HepG2 (cell line): ENCODE results near the gene DAAM1. TPM values are rescaled to one million over a fixed set of nuclear protein-coding genes. Genes with fewer than 3 reads are reported as not detected.
A peak's percentile ranks its signal among the peaks of the same experiment; 100 is the strongest.

Source experiments
- FOXP1 ChIP-seq, 2 experiments: fragments of 450-650 bp in 1 of 2; IDR thresholded peaks; 2 replicates each; pipeline ENCODE4 v1.6.1; 2017 to 2018; ENCODE audit warnings: antibody characterized with exemption in 1 of 2
- KDM6A ChIP-seq: IDR thresholded peaks from 2 replicates; pipeline ENCODE4 v1.6.1; 2016; ENCODE audit warnings: low read depth
- SETDB1 ChIP-seq: sonication (generic); formaldehyde crosslinking; IDR thresholded peaks from 2 replicates; pipeline ENCODE4 v1.5.1; 2020; ENCODE audit warnings: missing genetic modification reagents, mild to moderate bottlenecking, borderline replicate concordance
- SMC3 ChIP-seq: IDR thresholded peaks from 2 replicates; pipeline ENCODE4 v1.6.1; 2011; ENCODE audit warnings: low read length, improper control_type of control experiment
- TOPORS ChIP-seq: sonication (generic); formaldehyde crosslinking; IDR thresholded peaks from 2 replicates; pipeline ENCODE4 v1.8.0; 2023; ENCODE audit warnings: mild to moderate bottlenecking, missing genetic modification reagents
- ZMYM2 ChIP-seq: sonication (generic); formaldehyde crosslinking; IDR thresholded peaks from 2 replicates; pipeline ENCODE4 v1.8.0; 2022; ENCODE audit warnings: mild to moderate bottlenecking, missing genetic modification reagents
- ZNF12 ChIP-seq: sonication (generic); formaldehyde crosslinking; IDR thresholded peaks from 2 replicates; pipeline ENCODE4 v1.5.0; 2020; ENCODE audit warnings: missing genetic modification reagents
- ZNF232 ChIP-seq: sonication (generic); formaldehyde crosslinking; IDR thresholded peaks from 2 replicates; pipeline ENCODE4 v1.4.0; 2020; ENCODE audit warnings: missing genetic modification reagents, borderline replicate concordance
- polyA plus RNA-seq, 8 experiments: library from polyadenylated mRNA; depleted of rRNA in 3 of 8; stranded (reverse) in 7 of 8; unstranded in 1 of 8; fragments of >200 nt; fragmentation: Illumina TruSeq in 4 of 8; extraction: Trizol in 4 of 8; gene quantifications; 2 replicates each; pipeline versions ENCODE4 v1.2.1 to v1.2.3, GENCODE V29; 2011 to 2016; ENCODE audit warnings: low read depth in 4 of 8, missing spikeins in 1 of 8, mixed read lengths in 1 of 8; ENCODE audit not compliant: insufficient read depth in 1 of 8
- total RNA-seq, 5 experiments: library from RNA; depleted of rRNA; stranded (reverse); fragments of >200 nt; fragmentation: Illumina TruSeq; extraction: Trizol; gene quantifications; 2 replicates each; pipeline ENCODE4 v1.2.3, GENCODE V29; 2016; ENCODE audit warnings: low read depth in 1 of 5
- TF ChIP-seq, protein P1 (sequence below): sonication (generic); formaldehyde crosslinking; IDR thresholded peaks from 2 replicates; pipeline ENCODE4 v1.8.1; 2022; ENCODE audit warnings: mild to moderate bottlenecking, missing genetic modification reagents
- TF ChIP-seq, protein P2 (sequence below): sonication (generic); formaldehyde crosslinking; conservative IDR thresholded peaks from 2 replicates; pipeline ENCODE4 v1.4.0; 2020; ENCODE audit warnings: mild to moderate bottlenecking, missing genetic modification reagents, moderate library complexity
- TF ChIP-seq, protein P3 (sequence below): sonication (generic); formaldehyde crosslinking; IDR thresholded peaks from 2 replicates; pipeline ENCODE4 v1.4.0; 2020; ENCODE audit warnings: mild to moderate bottlenecking, missing genetic modification reagents, borderline replicate concordance

The DAAM1 gene
- total and polyA plus RNA-seq, 2 of the 13 experiments (the other 11 are each of a cell fraction or from before 2014, with no cell fraction given) = 10.9 to 24.5 TPM

DNA sequence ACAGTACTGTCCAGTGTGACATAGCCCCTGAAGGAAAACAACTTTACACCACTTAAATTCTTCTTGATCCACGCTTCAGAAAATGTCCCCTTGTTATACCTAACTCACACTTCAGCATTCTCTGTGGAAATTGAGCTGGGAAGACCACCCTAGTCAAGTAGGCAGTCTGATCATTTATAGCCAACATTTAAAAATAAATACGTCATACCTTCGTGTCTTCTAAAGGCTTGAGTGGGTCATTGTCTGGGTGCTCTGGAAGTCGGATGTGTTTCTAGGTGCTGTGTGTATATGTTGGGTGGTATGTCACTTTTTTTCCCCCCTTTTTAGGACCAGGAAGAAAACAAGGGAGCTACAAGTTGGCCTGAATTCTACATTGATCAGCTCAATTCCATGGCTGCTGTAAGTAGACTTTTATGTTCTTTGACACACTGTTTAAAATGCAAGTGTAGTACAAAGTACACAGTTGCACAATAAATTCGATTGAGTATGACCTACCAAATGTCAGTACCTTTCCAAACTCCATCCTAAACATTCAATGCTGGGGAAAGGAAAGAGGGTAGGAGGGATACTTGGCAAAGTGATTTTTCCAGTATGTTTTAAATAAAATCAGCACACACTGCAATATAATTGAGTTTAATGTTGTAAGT lies 126.6 kb downstream of the DAAM1 start (continued):
- TF ChIP-seq, protein P1, sequence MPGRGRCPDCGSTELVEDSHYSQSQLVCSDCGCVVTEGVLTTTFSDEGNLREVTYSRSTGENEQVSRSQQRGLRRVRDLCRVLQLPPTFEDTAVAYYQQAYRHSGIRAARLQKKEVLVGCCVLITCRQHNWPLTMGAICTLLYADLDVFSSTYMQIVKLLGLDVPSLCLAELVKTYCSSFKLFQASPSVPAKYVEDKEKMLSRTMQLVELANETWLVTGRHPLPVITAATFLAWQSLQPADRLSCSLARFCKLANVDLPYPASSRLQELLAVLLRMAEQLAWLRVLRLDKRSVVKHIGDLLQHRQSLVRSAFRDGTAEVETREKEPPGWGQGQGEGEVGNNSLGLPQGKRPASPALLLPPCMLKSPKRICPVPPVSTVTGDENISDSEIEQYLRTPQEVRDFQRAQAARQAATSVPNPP (CRISPR knock-in tag) = no peak
- TF ChIP-seq, protein P2, sequence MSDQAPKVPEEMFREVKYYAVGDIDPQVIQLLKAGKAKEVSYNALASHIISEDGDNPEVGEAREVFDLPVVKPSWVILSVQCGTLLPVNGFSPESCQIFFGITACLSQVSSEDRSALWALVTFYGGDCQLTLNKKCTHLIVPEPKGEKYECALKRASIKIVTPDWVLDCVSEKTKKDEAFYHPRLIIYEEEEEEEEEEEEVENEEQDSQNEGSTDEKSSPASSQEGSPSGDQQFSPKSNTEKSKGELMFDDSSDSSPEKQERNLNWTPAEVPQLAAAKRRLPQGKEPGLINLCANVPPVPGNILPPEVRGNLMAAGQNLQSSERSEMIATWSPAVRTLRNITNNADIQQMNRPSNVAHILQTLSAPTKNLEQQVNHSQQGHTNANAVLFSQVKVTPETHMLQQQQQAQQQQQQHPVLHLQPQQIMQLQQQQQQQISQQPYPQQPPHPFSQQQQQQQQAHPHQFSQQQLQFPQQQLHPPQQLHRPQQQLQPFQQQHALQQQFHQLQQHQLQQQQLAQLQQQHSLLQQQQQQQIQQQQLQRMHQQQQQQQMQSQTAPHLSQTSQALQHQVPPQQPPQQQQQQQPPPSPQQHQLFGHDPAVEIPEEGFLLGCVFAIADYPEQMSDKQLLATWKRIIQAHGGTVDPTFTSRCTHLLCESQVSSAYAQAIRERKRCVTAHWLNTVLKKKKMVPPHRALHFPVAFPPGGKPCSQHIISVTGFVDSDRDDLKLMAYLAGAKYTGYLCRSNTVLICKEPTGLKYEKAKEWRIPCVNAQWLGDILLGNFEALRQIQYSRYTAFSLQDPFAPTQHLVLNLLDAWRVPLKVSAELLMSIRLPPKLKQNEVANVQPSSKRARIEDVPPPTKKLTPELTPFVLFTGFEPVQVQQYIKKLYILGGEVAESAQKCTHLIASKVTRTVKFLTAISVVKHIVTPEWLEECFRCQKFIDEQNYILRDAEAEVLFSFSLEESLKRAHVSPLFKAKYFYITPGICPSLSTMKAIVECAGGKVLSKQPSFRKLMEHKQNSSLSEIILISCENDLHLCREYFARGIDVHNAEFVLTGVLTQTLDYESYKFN (CRISPR knock-in tag) = peak; percentile 93
- 0 out of 2 replicates have a peak, but pooled peaks have one; percentile 39 for TF ChIP-seq ZNF232 (CRISPR knock-in tag)
- peak; percentile 37; the same call in 1 of the 2 replicates for TF ChIP-seq SMC3
- no peak for TF ChIP-seq SETDB1
- TF ChIP-seq, protein P3, sequence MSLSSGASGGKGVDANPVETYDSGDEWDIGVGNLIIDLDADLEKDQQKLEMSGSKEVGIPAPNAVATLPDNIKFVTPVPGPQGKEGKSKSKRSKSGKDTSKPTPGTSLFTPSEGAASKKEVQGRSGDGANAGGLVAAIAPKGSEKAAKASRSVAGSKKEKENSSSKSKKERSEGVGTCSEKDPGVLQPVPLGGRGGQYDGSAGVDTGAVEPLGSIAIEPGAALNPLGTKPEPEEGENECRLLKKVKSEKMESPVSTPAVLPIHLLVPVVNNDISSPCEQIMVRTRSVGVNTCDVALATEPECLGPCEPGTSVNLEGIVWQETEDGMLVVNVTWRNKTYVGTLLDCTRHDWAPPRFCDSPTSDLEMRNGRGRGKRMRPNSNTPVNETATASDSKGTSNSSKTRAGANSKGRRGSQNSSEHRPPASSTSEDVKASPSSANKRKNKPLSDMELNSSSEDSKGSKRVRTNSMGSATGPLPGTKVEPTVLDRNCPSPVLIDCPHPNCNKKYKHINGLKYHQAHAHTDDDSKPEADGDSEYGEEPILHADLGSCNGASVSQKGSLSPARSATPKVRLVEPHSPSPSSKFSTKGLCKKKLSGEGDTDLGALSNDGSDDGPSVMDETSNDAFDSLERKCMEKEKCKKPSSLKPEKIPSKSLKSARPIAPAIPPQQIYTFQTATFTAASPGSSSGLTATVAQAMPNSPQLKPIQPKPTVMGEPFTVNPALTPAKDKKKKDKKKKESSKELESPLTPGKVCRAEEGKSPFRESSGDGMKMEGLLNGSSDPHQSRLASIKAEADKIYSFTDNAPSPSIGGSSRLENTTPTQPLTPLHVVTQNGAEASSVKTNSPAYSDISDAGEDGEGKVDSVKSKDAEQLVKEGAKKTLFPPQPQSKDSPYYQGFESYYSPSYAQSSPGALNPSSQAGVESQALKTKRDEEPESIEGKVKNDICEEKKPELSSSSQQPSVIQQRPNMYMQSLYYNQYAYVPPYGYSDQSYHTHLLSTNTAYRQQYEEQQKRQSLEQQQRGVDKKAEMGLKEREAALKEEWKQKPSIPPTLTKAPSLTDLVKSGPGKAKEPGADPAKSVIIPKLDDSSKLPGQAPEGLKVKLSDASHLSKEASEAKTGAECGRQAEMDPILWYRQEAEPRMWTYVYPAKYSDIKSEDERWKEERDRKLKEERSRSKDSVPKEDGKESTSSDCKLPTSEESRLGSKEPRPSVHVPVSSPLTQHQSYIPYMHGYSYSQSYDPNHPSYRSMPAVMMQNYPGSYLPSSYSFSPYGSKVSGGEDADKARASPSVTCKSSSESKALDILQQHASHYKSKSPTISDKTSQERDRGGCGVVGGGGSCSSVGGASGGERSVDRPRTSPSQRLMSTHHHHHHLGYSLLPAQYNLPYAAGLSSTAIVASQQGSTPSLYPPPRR (CRISPR knock-in tag) = peak; percentile 61; the same call in 1 of the 2 replicates
- no peak for TF ChIP-seq FOXP1 (IDR thresholded peaks at IDR 0.05)
- TF ChIP-seq FOXP1 (CRISPR knock-in tag; IDR thresholded peaks at IDR 0.05) = peak; percentile 54; the same call in 1 of the 2 replicates
- peak; percentile 46; the same call in 1 of the 2 replicates for TF ChIP-seq KDM6A (CRISPR knock-in tag)
- 0 out of 2 replicates have a peak, but pooled peaks have one; percentile 32 for TF ChIP-seq TOPORS (CRISPR knock-in tag)
- 0 out of 2 replicates have a peak, but pooled peaks have one; percentile 39 for TF ChIP-seq ZNF12 (CRISPR knock-in tag)
- peak; percentile 46; the same call in 1 of the 2 replicates for TF ChIP-seq ZMYM2 (CRISPR knock-in tag)
